Astrocyte (in vitro differentiated cells and primary cell): ENCODE data around the gene SYCE3.

Experiments
- EZH2 ChIP-seq: IDR thresholded peaks from 2 replicates; pipeline ENCODE4 v1.6.1; 2012; ENCODE audit warnings: mild to moderate bottlenecking, low read length, inconsistent platforms; ENCODE audit not compliant: insufficient read depth
- TF ChIP-seq, protein P1 (sequence below): IDR thresholded peaks from 2 replicates; pipeline ENCODE4 v1.5.1; 2011; ENCODE audit warnings: low read depth, mild to moderate bottlenecking, inconsistent platforms, low read length, moderate library complexity; ENCODE audit not compliant: insufficient read depth

DNA sequence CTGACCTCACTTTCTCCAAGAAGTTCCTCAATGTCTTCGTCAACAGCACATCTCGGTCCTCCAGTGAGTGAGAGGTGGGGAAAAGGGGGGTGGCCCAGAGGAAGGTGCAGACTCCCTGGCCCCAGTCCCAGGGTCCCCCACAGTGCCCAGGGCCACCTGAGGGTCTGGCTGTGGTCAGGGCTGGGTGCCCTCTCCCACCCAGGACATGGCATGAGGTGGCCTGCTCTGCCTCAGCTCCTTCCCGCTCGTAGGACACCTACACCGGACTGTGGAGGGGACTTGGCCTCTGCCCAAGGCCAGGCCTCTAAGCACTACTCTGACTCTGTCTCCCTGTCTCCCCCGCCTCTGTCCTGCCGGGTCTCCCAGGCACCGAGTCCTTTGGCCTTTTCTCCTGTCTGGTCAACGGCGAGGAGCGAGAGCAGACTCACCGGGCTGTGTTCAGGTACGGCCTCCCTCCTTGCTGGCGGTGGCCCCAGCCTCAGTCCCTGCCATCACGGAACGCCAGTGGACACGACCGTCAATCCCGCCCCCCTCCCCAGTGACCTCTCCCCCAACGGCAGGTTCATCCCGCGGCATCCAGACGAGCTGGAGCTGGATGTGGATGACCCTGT, 42.4 kb upstream of the SYCE3 start:
- TF ChIP-seq, protein P1, sequence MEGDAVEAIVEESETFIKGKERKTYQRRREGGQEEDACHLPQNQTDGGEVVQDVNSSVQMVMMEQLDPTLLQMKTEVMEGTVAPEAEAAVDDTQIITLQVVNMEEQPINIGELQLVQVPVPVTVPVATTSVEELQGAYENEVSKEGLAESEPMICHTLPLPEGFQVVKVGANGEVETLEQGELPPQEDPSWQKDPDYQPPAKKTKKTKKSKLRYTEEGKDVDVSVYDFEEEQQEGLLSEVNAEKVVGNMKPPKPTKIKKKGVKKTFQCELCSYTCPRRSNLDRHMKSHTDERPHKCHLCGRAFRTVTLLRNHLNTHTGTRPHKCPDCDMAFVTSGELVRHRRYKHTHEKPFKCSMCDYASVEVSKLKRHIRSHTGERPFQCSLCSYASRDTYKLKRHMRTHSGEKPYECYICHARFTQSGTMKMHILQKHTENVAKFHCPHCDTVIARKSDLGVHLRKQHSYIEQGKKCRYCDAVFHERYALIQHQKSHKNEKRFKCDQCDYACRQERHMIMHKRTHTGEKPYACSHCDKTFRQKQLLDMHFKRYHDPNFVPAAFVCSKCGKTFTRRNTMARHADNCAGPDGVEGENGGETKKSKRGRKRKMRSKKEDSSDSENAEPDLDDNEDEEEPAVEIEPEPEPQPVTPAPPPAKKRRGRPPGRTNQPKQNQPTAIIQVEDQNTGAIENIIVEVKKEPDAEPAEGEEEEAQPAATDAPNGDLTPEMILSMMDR, result no peak
- no peak for TF ChIP-seq EZH2
